T-helper 22 cell (primary cell): ENCODE results near the gene CTPS2.
"Not testable (repeated sequence)": the region's sequence is repeated elsewhere in the genome, so short reads cannot be mapped to it uniquely, and the experiment has no call there.

Source experiments
- DNase-seq: peaks from one replicate; pipeline ENCODE4 v3.0.0-alpha.2; 2020; ENCODE audit warnings: low read depth

The CTPS2 gene

DNA sequence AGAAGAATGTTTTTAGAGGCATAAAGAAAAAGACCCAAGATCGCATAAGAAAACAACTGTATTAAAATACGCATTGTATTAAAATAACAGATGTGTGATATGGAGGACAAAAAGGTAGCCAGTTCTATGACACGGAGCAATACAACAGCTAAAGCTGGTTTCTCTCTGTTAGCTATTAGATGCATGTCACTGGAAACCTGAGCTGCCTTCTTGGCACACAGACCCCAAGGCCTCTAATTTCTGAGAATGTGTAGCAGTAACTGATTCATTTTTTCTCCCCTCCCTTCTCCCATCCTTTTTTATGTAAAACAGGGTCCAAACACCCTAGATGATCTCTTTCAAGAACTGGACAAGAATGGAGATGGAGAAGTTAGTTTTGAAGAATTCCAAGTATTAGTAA is 58.4 kb downstream of the CTPS2 start:
- DNase-seq: no peak

DNA sequence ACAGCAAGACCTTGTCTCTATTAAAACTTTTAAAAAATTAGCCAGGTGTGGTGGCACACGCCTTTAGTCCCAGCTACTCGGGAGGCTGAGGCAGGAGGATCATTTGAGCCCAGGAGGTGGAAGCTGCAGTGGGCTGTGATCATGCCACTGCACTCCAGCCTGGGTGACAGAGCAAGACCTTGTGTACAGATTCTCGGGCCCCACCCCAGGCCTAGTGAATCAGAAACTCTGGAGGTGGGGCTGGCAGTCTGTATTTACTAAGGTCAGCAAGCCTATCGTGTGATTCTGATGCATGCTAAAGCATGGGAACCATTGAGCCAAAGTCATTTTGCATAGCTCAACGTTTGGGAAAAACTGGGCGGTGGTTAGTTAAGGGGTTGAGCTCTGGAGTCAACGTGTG is 59.0 kb downstream of the CTPS2 start:
- no peak for DNase-seq

DNA sequence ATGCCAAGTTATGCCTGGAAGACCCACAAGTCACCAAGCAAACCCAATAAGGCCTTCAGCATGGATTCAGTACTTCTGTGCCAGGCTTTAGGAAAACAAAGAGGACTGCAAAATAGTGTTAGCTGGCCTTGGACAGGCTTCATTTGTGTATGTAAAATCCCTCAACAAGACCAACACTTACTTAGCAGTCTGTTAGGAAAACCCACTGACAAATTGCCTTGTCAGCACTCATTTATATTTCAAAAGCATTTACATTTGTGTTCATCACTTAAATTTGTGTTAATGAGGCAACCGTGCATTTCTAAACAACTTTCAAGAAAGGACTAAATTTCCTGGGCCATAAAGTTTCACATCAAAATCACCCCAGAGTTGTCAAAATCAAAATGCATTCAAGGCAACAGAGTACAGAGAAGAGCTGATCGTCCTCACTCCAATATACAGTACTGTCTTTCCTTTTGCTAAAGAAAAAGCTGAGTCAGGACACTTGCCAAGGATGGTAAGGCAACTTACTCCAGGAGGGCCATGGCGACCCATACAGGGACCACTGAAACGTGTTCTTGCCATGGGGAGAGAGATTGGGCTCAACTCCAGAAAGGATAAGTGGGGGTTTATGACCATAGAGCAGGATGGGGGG is 61.0 kb downstream of the CTPS2 start:
- DNase-seq: no peak

DNA sequence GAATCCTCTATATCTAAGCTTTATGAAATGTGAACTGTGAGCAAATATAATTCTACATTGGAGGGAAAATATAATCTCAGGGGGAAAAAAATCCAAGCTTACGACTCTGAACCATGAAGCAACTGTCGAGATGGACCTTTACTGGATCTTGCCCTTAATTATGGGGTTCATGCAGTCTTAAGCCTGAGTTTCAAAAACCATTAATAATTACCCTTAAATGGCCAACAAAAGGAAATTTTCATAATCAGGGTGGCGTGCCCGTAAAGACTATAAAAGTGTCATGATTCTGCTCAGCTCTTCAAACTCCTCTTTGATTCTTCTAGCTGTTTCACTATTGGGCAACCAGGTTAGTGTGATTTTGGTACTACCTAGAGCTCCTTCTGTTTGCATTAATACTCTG is 62.6 kb downstream of the CTPS2 start, which contains the start of gene S100G:
Gene S100G (plus strand): TSS at position 301 of the 400 bp plus-strand sequence. CDS start 849 bp downstream, outside the sequence.
- DNase-seq: no peak

DNA sequence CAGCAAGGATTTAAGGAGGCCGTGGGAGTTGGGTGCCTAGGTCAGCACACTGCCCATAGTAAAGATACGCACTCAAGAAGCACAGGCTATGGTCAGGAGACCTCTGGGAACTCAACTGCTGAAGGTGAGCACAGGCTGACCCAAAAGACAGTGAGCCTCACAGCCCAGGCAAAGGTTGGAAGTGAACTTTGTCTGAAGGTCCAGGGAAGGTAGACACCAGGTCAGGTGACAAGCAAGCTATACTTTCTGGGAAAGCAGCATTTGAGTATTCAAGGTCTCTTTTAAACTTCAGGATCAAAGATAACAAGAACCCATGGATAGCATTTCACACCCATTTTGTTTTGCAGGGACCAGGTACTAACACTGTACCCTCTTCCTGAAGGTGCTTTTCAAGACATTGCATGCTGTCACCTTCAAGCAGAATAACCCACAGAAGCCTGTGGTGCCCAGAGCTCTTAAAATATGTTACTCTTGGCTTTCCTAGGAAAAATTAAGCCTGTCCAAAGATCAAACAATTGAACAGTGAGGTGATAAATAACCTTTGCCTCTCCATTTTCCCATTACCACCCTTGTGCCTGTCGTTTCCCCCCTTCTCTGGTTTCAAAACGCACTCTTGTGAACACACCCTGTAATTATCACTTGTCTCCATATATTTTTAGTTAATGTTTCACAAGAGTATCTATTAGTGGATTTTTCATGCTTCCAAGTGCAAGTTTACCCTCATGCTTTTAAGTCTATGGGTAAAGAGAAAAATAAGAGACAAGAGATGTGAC is 65.9 kb downstream of the CTPS2 start:
- no peak for DNase-seq

DNA sequence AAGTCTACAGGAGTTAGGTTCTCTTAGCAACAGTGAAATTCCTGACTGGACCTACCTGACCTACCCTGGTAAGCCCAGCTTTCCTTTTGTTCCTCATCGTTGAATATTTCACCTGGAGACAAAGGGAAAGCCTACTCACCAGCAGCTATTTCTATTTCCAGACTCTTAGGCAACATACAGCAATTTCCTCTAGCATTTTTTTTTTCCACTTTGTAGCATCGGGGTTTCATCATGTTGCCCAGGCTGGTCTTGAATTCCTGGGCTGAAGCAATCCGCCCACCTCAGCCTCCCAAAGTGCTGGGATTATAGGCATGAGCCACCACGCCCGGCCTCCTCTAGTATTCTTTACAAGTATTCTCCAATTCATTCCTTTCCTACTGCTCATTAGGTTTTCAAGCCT is 69.3 kb downstream of the CTPS2 start:
- no peak for DNase-seq

DNA sequence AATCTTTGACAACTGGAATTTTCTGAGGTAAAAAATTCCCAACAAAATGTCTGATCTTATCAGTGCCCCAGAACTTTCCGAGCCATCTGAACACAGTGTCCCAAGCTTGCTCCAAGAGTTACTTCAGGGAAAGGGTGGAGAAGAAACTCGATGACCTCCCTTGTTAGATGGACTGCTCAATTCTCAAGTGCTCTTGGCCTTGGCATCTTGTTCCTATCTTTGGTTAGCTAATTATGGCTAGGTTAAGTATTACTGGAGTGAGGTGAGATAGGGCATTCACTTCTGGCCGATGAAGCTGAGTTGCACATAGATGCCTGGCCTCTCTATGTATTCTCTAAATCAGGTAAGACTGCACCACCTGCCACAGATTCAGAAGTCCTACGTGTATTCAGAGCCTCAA is 71.6 kb downstream of the CTPS2 start:
- no peak for DNase-seq

DNA sequence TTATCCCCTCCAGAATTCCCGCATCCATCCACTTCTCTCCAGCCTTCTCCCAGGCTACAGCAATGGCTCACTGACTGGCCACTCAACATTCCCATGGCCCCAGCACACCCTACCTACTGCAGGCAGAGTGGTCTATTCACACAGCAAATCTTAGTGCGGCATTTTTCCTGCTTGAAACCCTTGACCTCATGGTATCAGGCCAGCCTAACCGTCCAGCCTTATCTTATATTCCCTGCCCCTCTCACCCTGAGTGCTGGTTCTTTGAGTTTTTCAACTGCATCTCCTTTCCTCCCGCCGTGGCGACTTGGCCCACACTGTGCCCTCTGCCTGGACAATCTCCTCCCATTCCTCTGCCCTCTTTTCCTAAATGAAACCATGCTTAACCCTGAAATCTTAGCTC is 72.5 kb downstream of the CTPS2 start:
- no peak for DNase-seq

DNA sequence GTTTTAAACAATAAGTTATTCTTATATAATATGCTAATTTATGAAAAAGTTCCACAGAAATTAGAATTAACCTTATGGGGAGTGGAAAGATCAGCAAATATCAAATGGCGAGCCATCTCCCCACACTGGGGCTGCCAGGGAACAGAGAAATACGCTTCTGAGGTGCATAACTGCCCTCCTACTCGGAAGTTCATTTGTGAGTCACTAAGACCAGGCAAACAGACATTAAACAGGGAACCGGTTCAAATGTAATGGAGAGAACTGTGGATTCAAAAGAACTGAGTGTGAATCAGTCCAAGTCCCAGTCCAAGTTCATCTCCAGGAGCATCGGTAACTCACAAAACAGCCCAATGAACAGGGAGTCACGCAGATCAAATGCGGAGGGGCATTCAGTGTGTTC is 73.9 kb downstream of the CTPS2 start:
- DNase-seq: no peak

DNA sequence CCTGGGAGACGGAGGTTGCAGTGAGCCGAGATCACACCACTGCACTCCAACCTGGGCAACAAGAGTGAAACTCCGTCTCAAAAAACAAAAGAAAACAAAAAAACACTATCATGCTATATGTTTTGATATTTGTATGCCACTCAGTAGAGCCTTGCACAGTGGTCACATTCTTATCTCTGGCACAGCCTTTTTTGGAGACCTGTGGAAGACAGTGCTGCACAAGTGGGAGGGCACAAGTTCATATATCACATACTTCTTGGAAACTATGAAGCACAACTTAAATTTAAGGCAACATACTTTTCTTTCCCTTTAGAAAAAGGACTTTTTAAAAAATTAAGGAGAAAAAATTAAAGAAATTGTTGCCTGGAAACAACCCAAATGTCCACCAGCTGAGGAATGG is 76.9 kb downstream of the CTPS2 start:
- no peak for DNase-seq

DNA sequence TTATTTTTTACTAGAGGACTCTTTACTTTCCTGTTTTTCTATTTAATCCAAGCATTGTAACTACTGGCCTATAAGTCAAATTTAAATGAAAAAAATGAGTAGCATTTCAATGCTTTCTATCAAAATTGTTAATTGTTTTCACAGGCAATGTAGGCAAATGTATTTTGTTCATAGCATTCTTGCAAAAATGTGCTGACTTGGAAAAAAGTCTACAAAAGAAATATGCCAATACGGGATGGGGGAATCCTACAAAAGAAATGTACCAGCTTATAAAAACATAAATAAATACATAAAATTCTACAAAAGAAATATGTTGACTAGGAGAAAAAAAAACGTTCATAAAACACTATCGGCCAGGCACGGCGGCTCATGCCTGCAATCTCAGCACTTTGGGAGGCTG is 77.4 kb downstream of the CTPS2 start:
- DNase-seq: no peak

DNA sequence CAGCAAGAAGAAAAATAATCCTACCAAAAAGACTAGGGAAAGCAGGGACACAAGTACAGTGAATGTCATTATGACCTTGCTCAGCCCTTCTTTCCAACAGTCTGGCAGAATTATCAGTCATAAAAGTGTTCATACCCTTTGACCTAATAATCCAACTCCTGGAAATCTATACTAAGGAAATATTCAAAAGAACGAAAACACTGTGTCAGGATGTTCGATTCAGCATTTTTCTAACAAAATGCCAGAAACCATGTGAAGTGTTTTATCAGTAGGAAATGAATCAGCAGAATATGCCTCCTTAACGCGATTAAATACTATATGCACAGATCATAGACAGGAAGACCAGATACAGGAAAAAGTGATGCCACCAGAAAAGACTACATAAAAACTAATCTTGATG is 78.7 kb downstream of the CTPS2 start:
- DNase-seq: no peak

DNA sequence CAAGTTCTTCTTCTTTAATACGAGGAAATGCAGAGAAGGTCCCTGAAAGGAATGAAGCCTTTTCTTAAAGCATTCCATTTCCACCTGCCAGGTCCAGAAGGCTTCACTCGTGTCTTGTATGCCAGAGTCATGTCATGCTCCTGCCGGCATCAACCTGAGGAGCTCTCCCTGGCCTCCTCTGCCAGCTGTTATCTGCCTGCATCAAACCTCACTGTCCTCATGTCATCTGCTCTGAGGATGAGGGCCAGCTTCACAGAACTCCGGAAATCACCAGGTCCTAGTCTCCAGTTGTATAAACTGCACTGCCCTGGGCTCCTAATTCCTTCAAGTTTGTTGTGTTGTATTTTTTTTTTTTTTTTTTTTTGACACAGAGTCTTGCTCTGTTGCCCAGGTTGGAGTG is 82.6 kb downstream of the CTPS2 start:
- no peak for DNase-seq

DNA sequence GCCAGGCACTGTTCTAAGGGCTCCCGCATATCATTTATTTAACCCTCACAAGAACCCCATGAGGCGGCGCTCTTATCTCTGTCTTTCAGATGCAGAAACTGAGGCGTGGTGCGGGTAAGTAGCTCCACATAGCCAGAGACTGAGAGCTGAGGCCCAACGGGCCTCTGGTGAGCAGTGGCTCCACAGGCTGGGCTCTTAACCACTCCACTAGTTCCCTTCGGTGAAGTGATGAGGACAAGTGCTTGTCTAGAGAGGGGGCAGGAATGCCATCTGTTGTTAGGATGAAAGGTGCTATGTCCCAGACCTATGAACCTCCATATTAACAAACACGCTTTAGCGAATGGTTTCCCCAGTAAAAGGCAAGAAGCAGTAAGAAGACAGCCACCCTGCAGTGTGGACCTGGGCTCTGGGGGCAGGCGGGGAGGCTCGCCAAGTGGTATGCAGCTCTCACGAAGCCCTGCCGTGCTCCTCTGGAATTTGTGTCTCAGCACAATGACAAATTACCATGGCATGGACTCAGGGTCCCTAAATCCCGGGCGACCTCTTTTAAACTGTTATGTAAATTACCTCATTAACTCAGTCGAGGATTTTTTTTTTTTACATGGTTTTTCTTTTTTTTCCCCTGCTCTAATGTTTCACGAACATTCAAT is 83.4 kb downstream of the CTPS2 start:
- no peak for DNase-seq

DNA sequence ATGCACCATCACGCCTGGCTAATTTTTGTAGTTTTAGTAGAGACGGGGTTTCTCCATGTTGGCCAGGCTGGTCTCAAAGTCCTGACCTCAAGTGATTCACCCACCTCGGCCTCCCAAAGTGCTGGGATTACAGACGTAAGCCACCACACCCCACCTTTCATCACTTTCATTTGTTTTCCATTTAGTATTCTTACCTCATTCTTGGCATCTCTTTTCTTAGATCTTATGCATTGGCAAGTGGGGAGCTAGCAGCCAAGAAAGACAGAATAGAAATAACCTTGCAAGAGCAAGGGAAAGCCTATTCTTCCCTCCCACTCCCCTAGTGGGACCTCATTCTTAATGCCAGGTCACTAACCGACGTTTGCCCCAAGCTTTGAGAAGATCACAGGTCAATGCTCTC is 84.0 kb downstream of the CTPS2 start:
- DNase-seq: not testable (repeated sequence)

DNA sequence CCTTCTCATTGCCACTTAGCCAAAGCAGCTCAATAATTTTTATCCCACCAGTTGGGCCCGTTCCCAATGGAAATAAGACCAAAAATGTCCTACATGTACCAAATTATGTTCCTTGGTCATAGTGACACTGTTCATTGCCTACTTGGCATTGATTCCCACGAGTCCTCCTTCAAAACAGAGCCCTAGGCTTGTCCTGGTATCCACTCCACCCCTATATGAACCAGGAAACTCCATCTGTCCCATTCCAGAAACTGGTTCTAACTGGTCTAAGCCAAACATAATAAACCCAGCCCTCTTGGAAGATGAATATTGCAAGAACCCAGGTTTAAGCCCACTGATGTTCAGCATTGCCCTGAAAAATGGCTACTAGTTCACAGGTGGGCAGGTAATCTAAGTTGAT is 93.4 kb downstream of the CTPS2 start:
- DNase-seq: no peak

DNA sequence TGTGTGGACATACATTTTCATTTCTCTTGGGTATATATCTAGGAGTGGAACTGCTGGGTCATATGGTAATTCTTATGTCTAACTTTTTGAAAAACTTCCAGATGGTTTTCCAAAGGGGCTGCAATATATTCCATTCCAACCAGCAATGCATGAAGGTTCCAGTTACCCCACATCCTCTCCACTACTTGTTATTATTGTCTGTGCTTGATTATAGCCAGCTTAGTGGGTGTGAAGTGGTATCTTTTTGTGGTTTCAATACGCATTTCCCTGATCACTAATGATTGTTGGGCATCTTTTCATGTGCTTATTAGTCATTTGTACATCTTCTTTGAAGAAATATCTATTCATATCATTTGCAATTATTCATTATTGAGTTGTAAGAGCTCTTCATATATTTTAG is 94.0 kb downstream of the CTPS2 start:
- DNase-seq: no peak

DNA sequence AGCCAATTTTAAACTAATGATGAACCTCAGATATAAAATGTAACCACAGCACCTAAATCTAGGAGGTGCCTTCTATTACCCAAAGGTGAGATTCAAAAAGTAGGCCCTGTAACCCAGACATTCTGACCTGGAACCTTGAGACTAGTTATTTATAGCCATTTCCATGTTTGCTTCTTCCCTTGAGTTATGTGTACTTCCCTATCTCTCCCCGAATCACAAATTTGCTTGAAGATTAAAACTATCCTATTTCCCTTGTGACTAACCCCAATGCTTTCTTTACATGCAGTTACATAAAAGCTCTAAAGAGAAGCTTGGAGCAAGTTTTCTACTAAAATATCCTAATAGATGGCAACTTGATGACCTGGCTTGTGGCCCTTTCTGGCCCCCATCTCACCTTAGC is 95.1 kb downstream of the CTPS2 start:
- DNase-seq: no peak

DNA sequence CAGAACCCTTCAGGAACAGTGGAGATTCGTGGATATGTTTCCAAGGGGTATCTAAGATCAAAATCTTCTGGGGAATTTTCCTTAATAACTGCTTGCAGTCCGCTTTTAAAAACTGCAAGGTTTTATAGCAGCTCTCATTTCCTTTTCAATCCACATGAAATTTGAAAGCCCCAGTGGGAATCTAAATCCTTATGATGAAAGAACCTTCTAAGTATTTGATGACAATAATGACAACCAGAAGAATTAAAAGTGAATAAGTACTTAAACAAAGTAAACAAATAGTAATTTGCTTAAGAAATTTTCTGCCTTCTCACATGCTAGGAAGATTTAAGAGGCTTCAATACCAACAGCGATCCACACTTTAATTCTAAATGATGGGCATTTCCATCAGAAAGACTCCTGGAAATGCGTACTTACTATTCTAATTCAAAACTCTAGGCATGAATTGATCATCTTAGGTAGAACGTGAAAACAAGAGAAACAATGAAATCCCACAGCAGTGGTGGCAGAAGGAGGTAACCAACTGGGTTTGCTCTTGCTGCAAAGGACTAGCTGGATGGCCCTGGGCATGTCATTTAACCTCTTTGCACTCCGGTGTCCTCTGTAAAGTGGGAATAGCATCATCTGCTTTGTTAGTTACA is 100.1 kb downstream of the CTPS2 start:
- no peak for DNase-seq

DNA sequence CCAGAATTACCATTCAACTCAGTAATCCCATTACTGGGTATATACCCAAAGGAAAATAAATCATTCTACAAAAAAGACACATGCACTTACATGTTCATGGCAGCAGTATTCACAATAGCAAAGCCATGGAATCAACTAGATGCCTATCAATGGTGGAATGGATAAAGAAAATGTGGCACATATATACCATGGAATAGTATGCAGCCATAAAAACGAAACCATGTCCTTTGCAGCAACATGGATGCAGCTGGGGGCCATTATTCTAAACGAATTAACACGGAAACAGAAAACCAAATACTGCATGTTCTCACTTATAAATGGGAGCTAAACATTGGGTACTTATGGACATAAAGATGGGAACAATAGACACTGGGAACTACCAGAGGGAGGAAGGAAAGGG is 101.8 kb downstream of the CTPS2 start:
- not testable (repeated sequence) for DNase-seq

DNA sequence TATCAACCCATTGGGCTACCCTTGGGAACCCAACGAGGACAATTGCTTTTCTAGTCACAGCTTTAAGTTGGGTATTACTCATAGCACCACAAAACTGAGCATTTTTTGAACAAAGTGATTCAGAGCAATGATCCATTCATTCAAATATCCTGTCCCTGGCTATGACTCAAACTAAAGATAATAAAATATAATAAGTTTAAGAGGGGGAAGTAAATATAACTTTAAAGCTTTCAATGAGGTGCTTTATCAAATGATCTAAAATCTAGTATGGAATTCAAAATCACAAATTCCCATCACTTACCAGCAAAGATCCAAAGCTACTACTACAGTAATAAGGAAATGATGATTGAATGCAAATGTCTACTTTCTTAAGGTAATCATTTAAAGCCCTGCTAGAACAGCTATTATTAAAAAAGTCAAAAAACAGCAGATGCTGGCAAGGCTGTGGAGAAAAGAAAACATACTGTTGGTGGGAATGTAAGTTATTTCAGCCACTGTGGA is 102.3 kb downstream of the CTPS2 start:
- no peak for DNase-seq

DNA sequence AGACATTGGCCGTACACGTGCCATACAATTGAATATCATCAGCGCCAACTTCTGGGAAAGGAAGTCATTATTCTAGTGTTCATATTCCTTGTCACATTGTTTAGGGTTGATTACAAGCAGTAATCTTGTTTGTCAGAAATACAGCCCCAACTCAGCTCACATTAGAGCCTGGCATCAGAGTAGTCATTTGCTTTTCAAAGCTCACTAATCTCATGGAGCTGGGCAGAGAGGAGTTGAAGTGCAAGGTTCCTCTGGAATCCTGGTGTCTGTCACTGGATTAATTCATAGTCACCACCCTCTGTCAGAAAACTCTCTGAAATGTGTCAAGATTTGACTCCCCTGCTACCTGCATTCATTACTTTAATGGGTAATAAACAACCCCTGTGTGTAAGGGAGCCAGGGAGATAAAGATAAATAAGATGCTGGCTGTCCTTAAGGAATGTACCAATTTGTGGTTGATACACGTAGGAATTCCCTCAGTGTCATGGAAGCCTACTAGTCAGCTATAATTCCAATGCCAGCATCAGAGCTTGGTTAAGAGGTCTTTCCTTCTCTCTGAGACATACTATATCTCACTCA is 106.2 kb downstream of the CTPS2 start:
- DNase-seq: no peak
